HG03457 (cell line): ENCODE results near the gene CGN.
A peak's percentile ranks its signal among the peaks of the same experiment; 100 is the strongest.

Experiments
- ATAC-seq: cut with Tn5 transposase; IDR thresholded peaks from one replicate; pipeline ENCODE4 v1.9.1; 2021; ENCODE audit warnings: moderate number of reproducible peaks; ENCODE audit not compliant: unreplicated experiment

Gene CGN, protein sequence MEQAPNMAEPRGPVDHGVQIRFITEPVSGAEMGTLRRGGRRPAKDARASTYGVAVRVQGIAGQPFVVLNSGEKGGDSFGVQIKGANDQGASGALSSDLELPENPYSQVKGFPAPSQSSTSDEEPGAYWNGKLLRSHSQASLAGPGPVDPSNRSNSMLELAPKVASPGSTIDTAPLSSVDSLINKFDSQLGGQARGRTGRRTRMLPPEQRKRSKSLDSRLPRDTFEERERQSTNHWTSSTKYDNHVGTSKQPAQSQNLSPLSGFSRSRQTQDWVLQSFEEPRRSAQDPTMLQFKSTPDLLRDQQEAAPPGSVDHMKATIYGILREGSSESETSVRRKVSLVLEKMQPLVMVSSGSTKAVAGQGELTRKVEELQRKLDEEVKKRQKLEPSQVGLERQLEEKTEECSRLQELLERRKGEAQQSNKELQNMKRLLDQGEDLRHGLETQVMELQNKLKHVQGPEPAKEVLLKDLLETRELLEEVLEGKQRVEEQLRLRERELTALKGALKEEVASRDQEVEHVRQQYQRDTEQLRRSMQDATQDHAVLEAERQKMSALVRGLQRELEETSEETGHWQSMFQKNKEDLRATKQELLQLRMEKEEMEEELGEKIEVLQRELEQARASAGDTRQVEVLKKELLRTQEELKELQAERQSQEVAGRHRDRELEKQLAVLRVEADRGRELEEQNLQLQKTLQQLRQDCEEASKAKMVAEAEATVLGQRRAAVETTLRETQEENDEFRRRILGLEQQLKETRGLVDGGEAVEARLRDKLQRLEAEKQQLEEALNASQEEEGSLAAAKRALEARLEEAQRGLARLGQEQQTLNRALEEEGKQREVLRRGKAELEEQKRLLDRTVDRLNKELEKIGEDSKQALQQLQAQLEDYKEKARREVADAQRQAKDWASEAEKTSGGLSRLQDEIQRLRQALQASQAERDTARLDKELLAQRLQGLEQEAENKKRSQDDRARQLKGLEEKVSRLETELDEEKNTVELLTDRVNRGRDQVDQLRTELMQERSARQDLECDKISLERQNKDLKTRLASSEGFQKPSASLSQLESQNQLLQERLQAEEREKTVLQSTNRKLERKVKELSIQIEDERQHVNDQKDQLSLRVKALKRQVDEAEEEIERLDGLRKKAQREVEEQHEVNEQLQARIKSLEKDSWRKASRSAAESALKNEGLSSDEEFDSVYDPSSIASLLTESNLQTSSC

DNA sequence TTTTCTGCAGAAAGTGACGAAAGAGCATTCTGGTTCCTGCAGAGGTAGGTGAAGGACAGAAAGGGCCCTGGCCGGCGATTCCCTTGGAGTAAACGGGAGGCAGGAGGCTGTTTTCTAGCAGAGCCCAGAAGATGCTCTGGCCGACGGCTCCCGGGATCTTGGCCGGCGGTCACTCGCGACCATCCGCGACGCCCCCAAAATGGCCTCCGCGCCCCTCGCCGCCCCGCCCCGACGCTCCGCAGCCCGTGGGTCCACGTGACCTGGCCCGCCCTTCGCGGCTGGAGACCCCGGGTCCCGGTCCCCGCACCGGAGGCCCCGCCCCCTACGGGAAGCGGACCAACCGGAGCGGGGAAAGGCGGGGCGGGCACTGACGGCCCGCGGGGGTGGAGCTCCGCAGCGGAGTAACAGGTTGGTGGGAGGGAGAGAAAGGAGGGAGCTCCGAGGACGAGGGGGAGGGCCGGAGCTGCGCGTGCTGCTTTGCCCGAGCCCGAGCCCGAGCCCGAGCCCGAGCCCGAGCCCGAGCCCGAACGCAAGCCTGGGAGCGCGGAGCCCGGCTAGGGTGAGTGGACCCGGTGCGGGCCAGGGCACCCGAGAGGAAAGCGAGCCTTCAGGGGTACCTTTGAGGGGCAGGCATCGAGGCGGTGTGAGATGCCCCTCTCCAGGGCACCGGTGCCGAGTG, at the start of gene CGN:
Gene CGN, plus strand, starts transcription at position 431 of the 679 bp plus-strand sequence. CDS start 7,133 bp downstream, outside the sequence.
- peak; percentile 63 for ATAC-seq

DNA sequence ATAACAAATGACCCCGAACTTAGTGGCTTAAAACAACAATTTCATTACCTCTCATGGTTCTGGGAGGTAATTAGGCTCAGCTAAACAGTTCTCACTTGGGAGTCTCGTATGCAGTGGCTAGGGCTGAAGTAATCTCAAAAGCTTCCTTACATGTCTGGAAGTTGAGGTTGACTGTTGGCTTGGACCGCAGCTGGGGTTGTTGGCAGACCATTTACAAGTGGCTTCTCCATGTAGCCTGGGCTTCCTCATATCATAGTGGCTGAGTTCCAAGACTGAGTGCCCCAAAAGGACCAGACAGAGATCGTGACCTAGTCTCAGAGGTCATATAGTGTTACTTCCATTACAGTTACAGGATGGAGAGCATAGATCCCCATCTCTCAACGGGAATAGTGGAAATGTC, 49.5 kb upstream of the CGN start:
- ATAC-seq: no peak

DNA sequence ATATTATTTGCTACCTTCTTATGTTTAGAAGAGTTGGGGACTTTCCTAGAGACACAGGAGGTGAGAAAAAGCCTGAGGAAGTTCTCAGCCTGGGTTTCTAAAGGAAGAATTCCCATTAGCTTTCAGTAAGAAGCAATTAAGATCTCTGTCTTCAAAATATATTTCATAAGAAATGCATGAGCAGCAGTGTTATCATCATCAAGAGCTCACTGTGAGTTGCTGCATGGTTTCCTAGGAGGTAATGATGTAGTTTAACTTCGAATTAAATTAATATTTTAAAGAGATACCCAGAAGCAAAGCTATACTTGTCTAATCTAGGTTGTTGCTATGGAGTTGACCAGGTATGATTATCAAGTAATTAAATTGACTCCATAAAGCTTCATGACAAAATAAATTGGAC, 46.2 kb upstream of the CGN start:
- ATAC-seq: no peak

DNA sequence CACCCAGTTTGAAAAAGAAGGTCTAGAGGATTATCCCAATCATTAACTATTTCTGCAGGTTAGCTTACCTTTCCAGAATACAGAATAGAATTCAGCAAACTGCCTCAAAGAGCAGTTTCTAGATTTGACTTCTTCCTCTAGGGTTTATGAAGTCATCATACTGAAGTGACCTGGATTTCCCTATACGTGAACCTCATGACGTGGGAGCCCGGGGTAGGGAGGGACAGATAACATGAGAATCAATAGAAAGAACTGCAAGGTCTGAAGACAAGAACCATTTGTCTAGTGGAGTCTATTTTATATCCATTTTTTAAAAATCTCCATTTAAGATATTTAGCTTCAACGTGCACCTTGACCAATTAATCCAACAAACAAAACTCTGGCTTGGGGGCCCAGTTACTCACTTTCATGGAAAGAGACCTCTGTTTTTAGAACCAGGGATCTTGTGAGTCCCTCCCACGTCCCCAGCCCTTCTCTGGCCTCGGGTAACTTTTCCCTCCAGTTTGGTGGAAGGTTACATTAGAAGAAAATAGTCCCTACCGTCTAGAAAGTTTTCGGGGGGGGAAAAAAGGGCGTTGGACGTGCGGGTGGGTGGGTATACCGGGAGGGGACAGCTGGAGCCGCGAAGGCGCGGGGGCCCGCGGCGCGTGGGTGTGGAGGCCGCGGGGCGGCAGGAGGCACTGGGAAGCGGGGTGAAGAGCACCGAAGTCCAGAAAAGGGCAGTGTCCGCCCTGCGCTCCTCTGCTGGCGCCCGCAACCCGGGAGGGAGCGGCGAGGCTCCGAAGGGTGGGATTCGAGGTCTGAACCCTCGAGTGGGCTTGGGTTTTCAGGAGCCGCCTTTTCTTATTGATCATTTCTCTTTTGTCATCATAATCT, 38.1 kb upstream of the CGN start:
- ATAC-seq: no peak

DNA sequence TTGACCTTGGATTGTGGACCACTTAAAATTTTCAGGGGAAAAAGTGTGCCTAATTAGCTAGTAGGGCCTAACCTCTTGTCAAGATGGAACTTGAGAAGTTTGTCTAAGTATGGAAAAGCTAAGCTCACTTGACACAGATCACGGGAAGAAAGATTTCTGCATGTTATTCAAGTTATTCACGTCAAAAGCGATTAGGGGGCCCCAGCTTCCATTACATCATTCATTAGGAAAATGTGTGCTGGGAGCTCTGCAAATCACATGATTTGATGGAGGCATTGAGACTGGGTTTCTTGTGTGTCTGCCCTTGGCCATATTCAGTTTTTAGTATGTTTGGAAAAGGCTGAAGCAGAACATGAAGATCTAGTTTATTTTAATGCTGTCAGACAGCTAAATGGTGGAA, 36.4 kb upstream of the CGN start:
- no peak for ATAC-seq

DNA sequence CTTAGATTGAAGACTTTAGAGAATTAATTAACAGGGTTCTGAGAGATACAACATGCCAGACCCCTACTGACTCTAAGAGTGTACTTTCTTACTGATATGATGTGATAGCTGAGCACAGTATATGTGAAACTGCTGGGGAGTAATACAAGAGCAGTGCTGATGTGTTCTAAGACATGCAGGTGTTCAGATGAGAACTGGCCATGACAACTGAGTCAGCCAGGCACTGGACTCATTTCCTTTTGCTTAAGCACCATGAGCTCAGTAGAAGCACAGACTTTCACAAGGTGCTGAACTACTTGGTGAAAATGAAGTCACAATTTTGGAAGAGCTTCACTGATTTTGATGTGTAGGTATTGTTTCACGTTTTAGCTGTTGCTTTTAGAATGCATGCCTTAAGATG, 36.0 kb upstream of the CGN start:
- no peak for ATAC-seq

DNA sequence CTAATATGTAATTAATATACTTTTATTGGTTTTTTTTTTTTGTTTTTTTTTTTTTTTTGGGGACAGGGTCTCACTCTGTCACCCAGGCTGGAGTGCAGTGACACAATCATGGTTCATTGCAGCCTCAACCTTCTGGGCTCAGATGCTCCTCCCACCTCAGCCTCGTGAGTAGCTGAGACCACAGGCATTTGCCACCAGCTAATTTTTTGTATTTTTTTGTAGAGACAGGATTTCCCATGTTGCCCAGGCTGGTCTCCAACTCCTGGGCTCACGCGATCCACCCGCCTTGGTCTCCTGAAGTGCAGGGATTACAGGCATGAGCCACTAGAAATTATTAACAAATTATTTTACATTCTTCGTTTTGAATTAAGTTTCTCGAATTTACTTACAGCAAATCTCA, 35.1 kb upstream of the CGN start:
- no peak for ATAC-seq

DNA sequence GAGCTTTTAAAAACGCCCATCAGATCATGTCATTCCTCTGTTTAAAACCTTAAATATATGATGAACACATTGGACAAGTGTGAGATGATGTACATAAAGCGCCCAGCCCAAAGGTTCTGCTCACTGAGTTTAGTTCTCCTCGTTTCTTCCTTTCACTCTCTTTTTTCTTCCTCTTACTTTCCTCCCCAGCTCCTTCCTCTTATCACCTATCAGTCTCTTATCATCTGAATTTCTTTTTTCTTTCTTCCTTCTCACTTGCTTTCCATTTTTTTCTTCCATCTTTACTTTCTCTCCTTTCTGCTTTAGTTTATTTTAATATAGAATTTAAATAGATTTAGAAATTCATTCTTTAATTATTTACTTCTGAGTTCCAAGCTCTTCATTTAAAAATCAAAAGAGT, 34.1 kb upstream of the CGN start:
- no peak for ATAC-seq

DNA sequence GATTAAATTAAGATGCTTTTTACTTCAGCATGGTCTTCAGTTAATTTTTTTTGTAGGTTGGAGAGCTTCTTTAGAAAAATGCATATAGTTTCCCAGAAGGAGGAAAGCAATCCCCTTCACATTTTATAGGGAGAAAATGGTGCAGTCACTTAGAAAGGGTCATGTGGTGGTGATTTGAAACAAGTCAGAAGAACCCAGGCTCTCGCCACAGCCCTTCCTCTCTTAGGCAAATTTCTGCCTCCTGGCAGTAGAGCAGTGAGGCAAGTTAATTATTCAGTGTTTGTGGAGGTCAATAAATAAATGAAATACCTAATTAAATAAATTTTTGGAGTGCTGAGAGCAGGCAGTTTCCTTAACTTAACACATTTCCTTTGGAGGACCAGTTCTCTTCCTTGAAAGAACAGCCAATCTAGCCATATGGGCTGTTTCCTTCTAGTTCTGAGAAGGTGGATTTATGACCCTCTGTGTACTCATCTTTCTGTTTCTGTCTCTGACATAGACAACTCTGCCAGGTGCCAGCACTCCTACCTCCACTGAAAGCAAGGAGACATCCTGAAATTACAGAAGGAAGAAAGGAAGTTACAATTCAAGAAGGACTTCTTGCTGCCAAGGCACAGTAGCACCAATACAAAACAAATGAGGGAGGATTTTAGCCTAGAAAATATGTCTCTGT, 32.9 kb upstream of the CGN start:
- no peak for ATAC-seq

DNA sequence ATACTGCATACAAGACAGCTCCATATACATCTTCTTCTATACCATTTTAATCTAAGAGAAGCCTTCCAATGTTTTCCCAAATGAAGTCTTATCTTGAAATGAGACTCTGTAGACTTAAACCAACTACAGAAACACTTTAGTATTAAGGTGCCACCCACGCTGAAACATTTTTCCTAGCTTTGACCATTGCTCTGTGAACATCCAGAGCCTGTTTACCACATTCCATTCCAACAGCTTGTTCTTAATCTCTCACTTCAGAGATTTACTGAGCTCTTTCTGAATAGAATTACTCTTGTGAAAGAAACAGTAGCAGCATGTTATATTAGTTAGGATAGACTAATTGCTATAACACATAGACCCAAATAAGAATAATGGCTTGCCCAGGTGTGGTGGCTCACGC, 32.3 kb upstream of the CGN start:
- ATAC-seq: no peak

DNA sequence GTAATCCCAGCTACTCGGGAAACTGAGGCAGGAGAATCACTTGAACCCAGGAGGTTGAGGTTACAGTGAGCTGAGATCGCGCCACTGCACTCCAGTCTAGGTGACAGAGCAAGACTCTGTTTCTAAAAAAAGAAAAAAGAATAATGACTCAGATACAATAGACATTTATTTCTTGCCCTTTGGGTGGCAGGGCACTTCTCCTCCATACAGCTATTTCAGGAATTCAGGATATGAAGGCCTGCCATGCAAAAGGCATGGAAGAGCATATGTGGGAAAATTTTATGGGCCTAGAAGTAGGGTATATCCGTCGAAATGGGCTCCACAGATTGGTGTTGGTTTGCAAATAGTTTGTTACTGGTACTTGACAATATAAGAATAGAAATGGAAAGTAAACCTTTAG, 31.7 kb upstream of the CGN start:
- no peak for ATAC-seq

DNA sequence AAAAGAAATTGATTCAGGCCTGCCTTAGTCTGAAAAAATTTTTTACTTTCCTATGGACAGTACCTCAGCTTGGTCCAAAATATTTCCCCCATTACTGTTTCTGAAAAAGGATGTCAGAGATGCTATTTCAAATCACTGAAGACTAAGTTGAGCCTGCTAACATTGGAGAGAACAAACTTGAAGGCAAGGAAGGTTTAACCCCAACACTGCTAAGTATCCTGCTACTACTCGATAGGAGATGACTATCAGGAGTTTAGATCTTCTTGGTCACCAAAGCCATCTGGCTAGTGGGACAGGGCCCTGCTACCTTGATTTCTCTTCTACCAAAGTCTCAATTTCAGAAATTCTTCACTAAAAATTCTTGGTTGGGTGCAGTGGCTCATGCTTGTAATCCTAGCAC, 29.2 kb upstream of the CGN start:
- ATAC-seq: no peak

DNA sequence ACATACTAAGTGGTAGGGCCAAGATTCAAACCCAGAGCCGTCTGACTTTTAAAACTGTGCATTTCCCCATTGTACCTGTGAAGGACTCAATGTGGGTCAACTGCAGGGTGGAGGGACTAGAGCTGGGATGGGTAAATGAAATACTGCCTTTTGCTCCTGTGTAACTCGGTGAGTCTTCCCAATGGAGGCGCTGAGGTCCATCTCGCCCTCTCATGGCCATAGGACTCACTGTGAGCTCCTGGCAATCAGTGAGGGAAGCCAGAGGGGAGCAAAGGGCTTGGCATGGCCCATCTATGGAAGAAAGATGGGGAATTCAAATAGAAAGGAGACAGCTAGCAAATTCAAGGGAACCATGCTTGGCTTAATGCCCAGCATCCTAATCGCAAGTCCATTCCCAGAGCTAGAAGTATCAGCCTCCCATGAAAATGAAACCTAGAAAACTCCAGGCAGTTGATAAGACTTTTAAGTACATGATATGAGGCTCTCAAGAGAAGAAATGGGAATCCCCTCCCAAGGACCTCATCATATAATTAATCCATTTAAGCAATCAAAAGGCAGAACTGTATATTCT, 25.4 kb upstream of the CGN start:
- ATAC-seq: no peak

DNA sequence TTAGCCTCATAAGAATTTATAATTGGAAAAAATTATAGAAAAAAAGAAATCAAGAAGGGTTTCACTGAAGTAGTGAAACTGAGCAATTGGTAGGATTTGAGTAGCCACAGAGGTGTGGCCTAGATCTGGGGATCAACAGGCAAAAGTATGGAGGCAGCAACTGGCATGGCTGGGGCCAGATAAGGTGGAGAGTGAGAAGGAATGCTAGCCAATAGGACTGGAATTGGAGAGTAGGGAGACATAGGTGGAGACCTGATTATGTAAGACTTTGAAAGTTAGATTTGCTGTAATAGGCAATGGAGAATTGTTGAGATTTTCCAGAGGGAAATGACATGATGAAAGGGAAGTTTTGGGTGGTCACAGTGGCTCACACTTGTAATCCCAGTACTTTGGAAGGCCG, 24.6 kb upstream of the CGN start:
- ATAC-seq: no peak

DNA sequence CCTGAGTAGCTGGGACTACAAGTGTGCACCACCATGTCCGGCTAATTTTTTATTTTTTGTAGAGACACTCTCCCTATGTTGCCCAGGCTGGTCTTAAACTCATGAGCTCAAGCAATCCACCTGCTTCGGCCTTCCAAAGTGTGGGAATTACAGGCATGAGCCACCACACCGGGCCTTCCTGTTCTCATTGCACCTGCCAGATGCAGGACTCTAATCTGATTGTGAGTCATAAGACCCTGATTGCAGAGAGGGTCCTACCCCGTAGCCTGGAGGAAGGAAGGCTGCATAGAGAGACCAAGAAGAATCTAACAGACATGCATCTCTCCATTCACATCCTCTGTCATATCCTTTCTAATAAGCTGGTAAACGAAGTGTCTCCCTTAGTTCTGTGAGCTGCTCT, 19.5 kb upstream of the CGN start:
- no peak for ATAC-seq

DNA sequence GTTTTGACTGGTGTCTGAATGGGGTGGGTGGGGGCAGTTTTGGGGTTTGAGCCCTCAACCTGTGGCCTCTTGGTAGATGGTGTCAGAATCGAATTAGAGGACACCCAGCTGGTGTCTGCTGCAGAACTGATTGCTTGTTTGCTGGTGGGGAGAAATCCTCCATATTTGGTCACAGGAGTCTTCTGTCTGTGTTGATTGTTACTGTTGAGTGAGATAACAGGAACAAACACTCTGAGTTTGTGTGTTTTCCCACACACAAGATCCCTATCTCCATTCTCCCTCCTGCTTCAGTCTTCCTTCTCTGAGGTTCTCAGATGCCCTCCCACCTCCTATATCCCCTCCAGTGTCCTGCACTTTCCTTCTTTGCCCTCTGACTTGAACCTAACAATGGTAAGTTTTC, 19.1 kb upstream of the CGN start:
- no peak for ATAC-seq

DNA sequence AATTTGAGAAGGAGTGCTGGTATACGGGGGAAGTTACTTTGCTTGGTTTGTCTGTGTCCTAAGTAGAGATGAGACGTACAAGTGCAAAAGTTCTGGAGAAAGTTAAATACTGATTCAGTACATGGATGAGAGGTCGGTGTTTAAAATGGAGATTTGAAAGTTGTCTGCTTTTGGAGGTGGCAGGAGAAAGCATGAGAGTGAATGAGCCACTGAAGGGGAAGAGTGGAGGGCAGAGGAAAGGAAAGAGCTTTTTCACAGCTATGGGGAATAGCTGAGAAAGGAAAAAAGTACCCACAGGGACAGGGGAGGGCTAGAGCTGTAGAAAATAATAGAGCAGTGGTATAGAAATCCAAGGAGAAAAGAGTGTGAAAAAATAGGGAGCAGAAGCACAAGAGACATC, 18.1 kb upstream of the CGN start:
- no peak for ATAC-seq

DNA sequence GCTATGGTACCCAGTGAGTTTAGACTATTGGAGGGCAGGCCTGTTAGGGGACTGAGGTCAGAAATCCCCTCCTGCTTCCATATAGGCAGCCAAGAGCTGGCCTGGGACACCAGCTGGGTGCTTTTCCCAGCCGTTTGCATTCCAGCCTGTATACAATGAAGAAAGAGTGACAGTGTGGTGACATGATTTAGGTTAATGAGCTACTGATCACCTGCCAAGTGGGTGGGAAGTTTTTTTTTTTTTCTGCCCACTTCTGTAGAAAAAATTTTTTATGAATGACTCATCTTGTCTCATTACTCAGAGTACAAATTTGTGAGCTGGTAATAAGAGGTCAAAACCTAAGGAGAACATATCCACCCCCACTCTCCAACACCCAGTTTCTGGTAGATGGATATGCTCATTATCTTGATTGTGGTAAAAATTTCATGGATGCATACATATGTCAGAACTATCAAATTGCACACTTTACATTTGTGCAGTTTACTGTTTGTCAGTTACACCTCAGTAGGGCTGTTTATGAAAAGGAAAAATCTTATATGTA, 16.4 kb upstream of the CGN start:
- ATAC-seq: no peak

DNA sequence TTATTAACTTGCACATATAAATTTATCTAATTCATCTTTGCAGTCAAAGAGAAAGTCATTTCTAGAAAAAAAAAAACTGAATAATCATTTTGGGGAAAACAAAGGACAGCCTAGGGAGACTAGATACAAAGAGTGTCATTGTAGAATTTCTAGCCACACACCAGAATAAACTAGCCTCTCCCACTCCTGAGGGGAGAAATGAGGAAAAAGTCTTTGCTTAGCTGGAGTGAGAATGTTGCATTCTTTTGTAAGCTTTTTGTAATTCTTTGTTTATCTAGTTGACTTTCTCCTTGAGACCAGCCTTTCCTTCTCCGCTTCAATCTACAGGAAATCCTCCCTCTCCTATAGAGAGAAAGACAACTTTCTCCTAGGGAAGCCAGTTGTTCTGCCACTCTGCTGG, 15.9 kb upstream of the CGN start:
- ATAC-seq: no peak
